ENCODE measurements around the gene DMD.
A peak's percentile ranks its signal among the peaks of the same experiment; 100 is the strongest.

The DMD gene

GRCh38 chrX:31200430-31200829 lies 2010.9 kb downstream of the DMD start:
- no peak for DNase-seq

- DNase-seq, result no peak
Observed at GRCh38 chrX:31199840-31200114, 2011.6 kb downstream of the DMD start.

- DNase-seq, result no peak
Observed at GRCh38 chrX:31199056-31199839, 2012.1 kb downstream of the DMD start.

- DNase-seq, result no peak
Observed at GRCh38 chrX:31190221-31190975, 2021.0 kb downstream of the DMD start.

GRCh38 chrX:31186693-31187338 lies 2024.5 kb downstream of the DMD start:
- DNase-seq, result no peak

- DNase-seq, result no peak
Observed at GRCh38 chrX:31185884-31186283, 2025.5 kb downstream of the DMD start.

- no peak for DNase-seq
Observed at GRCh38 chrX:31181377-31182000, 2029.9 kb downstream of the DMD start.

GRCh38 chrX:31179203-31179602 lies 2032.1 kb downstream of the DMD start:
- no peak for DNase-seq

GRCh38 chrX:31178769-31179125 lies 2032.6 kb downstream of the DMD start:
- DNase-seq, result no peak

GRCh38 chrX:31178064-31178768 lies 2033.1 kb downstream of the DMD start:
- no peak for DNase-seq

GRCh38 chrX:31170792-31171191 lies 2040.6 kb downstream of the DMD start:
- DNase-seq, result no peak

GRCh38 chrX:31168551-31168950 lies 2042.8 kb downstream of the DMD start:
- no peak for DNase-seq

- no peak for DNase-seq
Observed at GRCh38 chrX:31166832-31167231, 2044.5 kb downstream of the DMD start.

GRCh38 chrX:31166416-31166815 lies 2044.9 kb downstream of the DMD start:
- no peak for DNase-seq

- DNase-seq, result no peak
Observed at GRCh38 chrX:31165241-31166035, 2045.9 kb downstream of the DMD start.

GRCh38 chrX:31154946-31155345 lies 2056.4 kb downstream of the DMD start:
- no peak for DNase-seq

GRCh38 chrX:31153475-31154047 lies 2057.8 kb downstream of the DMD start:
- DNase-seq, result no peak

- no peak for DNase-seq
Observed at GRCh38 chrX:31147175-31147574, 2064.2 kb downstream of the DMD start.

GRCh38 chrX:31139961-31140360 lies 2071.4 kb downstream of the DMD start:
- peak in 1 of 2 donors; percentile 10 for DNase-seq

- no peak for DNase-seq
Observed at GRCh38 chrX:31138124-31138523, 2073.2 kb downstream of the DMD start.

- peak in 1 of 2 donors; percentile 8 for DNase-seq
Observed at GRCh38 chrX:31136144-31136611, 2075.2 kb downstream of the DMD start.

- DNase-seq, result no peak
Observed at GRCh38 chrX:31132821-31133241, 2078.5 kb downstream of the DMD start.

Data from inflammatory macrophage treated with lipopolysaccharide for 1 hour (primary cell).